HepG2 (cell line): ENCODE measurements around the gene HTR3B. TPM values are rescaled to one million over a fixed set of nuclear protein-coding genes. Genes with fewer than 3 reads are reported as not detected.

ENCODE experiments used
- ATAC-seq: fragments of 200-7000 bp; cut with Tn5 transposase; 3 replicates; pipeline ENCODE4 v1.9.1; 2020; ENCODE audit warnings: mild to moderate bottlenecking, moderate library complexity
- BruUV-seq: library from RNA; stranded (reverse); fragments of 400-500 nt; replicated peaks from 2 replicates; lab custom pipeline; 2021; lab: Mats Ljungman, UMichigan
- CTCF ChIA-PET: fragments of 300-600 bp; formaldehyde crosslinking; extraction: SDS; loops from one replicate; lab custom pipeline; 2021; ENCODE audit warnings: low total read pairs, inconsistent platforms, low intra/inter-chr PET ratio; lab: Yijun Ruan, JAX
- POLR2A ChIA-PET: fragments of 350-600 bp; sonication (Branson Sonifier 250); formaldehyde crosslinking; loops from one replicate; lab custom pipeline; 2020; ENCODE audit warnings: antibody characterized with exemption, inconsistent platforms; lab: Yijun Ruan, JAX
- DNase-seq: peaks from one replicate; pipeline ENCODE4 v3.0.0-alpha.2; 2015; ENCODE audit warnings: low spot score
- FAIRE-seq: peaks from 3 replicates; lab custom pipeline; 2011; peaks lifted over from hg19 to GRCh38; lab: Jason Lieb, UNC
- H2AFZ ChIP-seq: one replicate; pipeline ENCODE4 v1.6.1; 2011; ENCODE audit warnings: low read length, inconsistent platforms
- H3K27ac ChIP-seq: fragments of 300-600 bp; 3 replicates; pipeline ENCODE4 v1.8.0; 2011; ENCODE audit warnings: mixed run types, mild to moderate bottlenecking, mixed read lengths, low read length, inconsistent platforms; ENCODE audit not compliant: insufficient read depth; ENCODE audit errors: extremely low read length
- H3K27me3 ChIP-seq, 2 experiments: fragments of 200-600 bp in 1 of 2; 2 replicates in 1 of 2; 3 replicates in 1 of 2; pipeline versions ENCODE4 v1.6.0 to v1.8.0; 2011; ENCODE audit warnings: low read length in 2 of 2, mild to moderate bottlenecking in 2 of 2, moderate library complexity in 2 of 2, inconsistent platforms in 1 of 2; ENCODE audit not compliant: insufficient read depth in 2 of 2, control insufficient read depth in 1 of 2
- H3K36me3 ChIP-seq, 2 experiments: fragments of 200-600 bp in 1 of 2; replicated peaks in 1 of 2; 2 replicates in 1 of 2; 3 replicates in 1 of 2; pipeline versions ENCODE4 v1.5.1 to v1.8.0; 2011; ENCODE audit warnings: low read length in 2 of 2, inconsistent platforms in 1 of 2; ENCODE audit not compliant: insufficient read depth in 2 of 2, control insufficient read depth in 1 of 2
- H3K4me1 ChIP-seq: 2 replicates; pipeline ENCODE4 v1.5.1; 2012; ENCODE audit warnings: low read length, inconsistent platforms; ENCODE audit not compliant: insufficient read depth
- H3K4me2 ChIP-seq: 2 replicates; pipeline ENCODE4 v1.6.0; 2011; ENCODE audit warnings: low read depth, low read length, inconsistent platforms
- H3K4me3 ChIP-seq, 3 experiments: fragments of 200-600 bp in 1 of 3; sonication (generic), shearing (Covaris generic) in 1 of 3; replicated peaks in 1 of 3; 2 replicates each; pipeline ENCODE4 v1.5.1; 2011 to 2016; ENCODE audit warnings: low read length in 3 of 3, inconsistent platforms in 2 of 3, low read depth in 2 of 3, mild to moderate bottlenecking in 2 of 3, control low read depth in 1 of 3, mixed read lengths in 1 of 3; ENCODE audit not compliant: insufficient read depth in 1 of 3
- H3K79me2 ChIP-seq: one replicate; pipeline ENCODE4 v1.6.1; 2011; ENCODE audit warnings: low read length, inconsistent platforms; ENCODE audit not compliant: insufficient read depth
- H3K9ac ChIP-seq: 2 replicates; pipeline ENCODE4 v1.6.0; 2011; ENCODE audit warnings: mild to moderate bottlenecking, low read depth, low read length, inconsistent platforms; ENCODE audit not compliant: insufficient read depth
- H3K9me3 ChIP-seq: 2 replicates; pipeline ENCODE4 v1.5.1; 2012; ENCODE audit warnings: mild to moderate bottlenecking, low read length
- H4K20me1 ChIP-seq: 2 replicates; pipeline ENCODE4 v1.6.0; 2011; ENCODE audit warnings: inconsistent platforms, mild to moderate bottlenecking, low read length, moderate library complexity; ENCODE audit not compliant: insufficient read depth
- CBX2 ChIP-seq, 2 experiments: fragments of 200-600 bp in 1 of 2; sonication (generic); formaldehyde crosslinking in 1 of 2; IDR thresholded peaks; 2 replicates each; pipeline versions ENCODE4 v1.7.0 to v1.8.1; 2018 to 2022; ENCODE audit warnings: low read depth in 2 of 2, low read length in 1 of 2, mild to moderate bottlenecking in 1 of 2, missing genetic modification reagents in 1 of 2
- MEF2D ChIP-seq: sonication (generic); formaldehyde crosslinking; IDR thresholded peaks from 2 replicates; pipeline ENCODE4 v1.5.1; 2020; ENCODE audit warnings: mild to moderate bottlenecking, missing genetic modification reagents
- RAD21 ChIP-seq: fragments of 450-650 bp; formaldehyde crosslinking; IDR thresholded peaks from 2 replicates; pipeline ENCODE4 v1.5.0; 2020; ENCODE audit warnings: mild to moderate bottlenecking
- SIX1 ChIP-seq: sonication (generic); formaldehyde crosslinking; IDR thresholded peaks from 2 replicates; pipeline ENCODE4 v1.4.0; 2020; ENCODE audit warnings: missing genetic modification reagents, borderline replicate concordance
- SMC3 ChIP-seq: IDR thresholded peaks from 2 replicates; pipeline ENCODE4 v1.6.1; 2011; ENCODE audit warnings: low read length, improper control_type of control experiment
- STAG1 ChIP-seq: sonication (generic); formaldehyde crosslinking; IDR thresholded peaks from 2 replicates; pipeline ENCODE4 v1.4.0; 2020; ENCODE audit warnings: missing genetic modification reagents
- ZNF724P ChIP-seq: sonication (generic); formaldehyde crosslinking; IDR thresholded peaks from 2 replicates; pipeline ENCODE4 v1.8.0; 2022; ENCODE audit warnings: missing genetic modification reagents, borderline replicate concordance
- WGBS: methylation state at CpG from one replicate; pipeline ENCODE4 v1.1.6; 2017; ENCODE audit warnings: low lambda C conversion rate; 5-methylcytosine and 5-hydroxymethylcytosine counted together
- in situ Hi-C: cut with HindIII; loops from 2 replicates; pipeline ENCODE4 v1.10.0; 2017; ENCODE audit warnings: low pct_unique_long_range_greater_than_20kb; ENCODE audit not compliant: extremely low pct_ligation_motif_present
- intact Hi-C: fragments of 100-400 bp; cut with micrococcal nuclease; formaldehyde crosslinking; loops from one replicate; pipeline ENCODE4 v1.10.0; 2022; ENCODE audit not compliant: unreplicated experiment
- polyA plus RNA-seq, 8 experiments: library from polyadenylated mRNA; depleted of rRNA in 3 of 8; stranded (reverse) in 7 of 8; unstranded in 1 of 8; fragments of >200 nt; fragmentation: Illumina TruSeq in 4 of 8; extraction: Trizol in 4 of 8; gene quantifications; 2 replicates each; pipeline versions ENCODE4 v1.2.1 to v1.2.3, GENCODE V29; 2011 to 2016; ENCODE audit warnings: low read depth in 4 of 8, missing spikeins in 1 of 8, mixed read lengths in 1 of 8; ENCODE audit not compliant: insufficient read depth in 1 of 8
- total RNA-seq, 5 experiments: library from RNA; depleted of rRNA; stranded (reverse); fragments of >200 nt; fragmentation: Illumina TruSeq; extraction: Trizol; gene quantifications; 2 replicates each; pipeline ENCODE4 v1.2.3, GENCODE V29; 2016; ENCODE audit warnings: low read depth in 1 of 5
- TF ChIP-seq, protein P1 (sequence below): sonication (generic); formaldehyde crosslinking; IDR thresholded peaks from 2 replicates; pipeline ENCODE4 v1.5.0; 2020; ENCODE audit warnings: mild to moderate bottlenecking, missing genetic modification reagents, moderate library complexity

Gene HTR3B
- total and polyA plus RNA-seq, 2 of the 13 experiments (the other 11 are each of a cell fraction or from before 2014, with no cell fraction given), result 0.09 to 1.7 TPM

GRCh38 chr11:113895367-113896155 lies 9.0 kb upstream of the HTR3B start:
- Histone ChIP-seq H3K4me2 (peak overlapping the region; percentile 52), H4K20me1 (no peaks in the 10 kb centered on the region), H3K27me3 (no peaks in the 10 kb centered on the region), H3K27ac (no peak overlapping the region), H3K79me2 (no peaks in the 10 kb centered on the region), H3K9me3 (no peaks in the 10 kb centered on the region), H2AFZ (no peak overlapping the region), H3K4me3 (no peak overlapping the region), H3K36me3 (no peaks in the 10 kb centered on the region), H3K4me1 (peaks cover 33% of the 10 kb centered on the region), H3K9ac (no peak overlapping the region)
- ChIA-PET POLR2A (interaction anchor here (0.8 to 2.4 kb wide), 4 partner anchors 11 to 20 kb away, joined by 3 to 16 read pairs (median 4); partner anchors contain the start of gene USP28), CTCF (interaction anchor here (1.0 to 2.4 kb wide), 3 partner anchors 99 to 367 kb away, joined by 3 to 9 read pairs (median 7); no protein-coding TSS in a partner anchor)
- DNase-seq (no peak), FAIRE-seq (no peak), ATAC-seq (peak; percentile 84)
- 9% methylated on average over 10 of the region's 10 CpGs for WGBS
- in situ Hi-C loops (loop anchor here (5.0 kb wide), 1 partner anchor 367 kb away; no protein-coding TSS in a partner anchor), intact Hi-C loops (loop anchor here (1.0 to 5.0 kb wide), 5 partner anchors 79 to 366 kb away; partner anchors contain the start of gene HTR3A)
- TF ChIP-seq SIX1 (CRISPR knock-in tag), result peak; percentile 80; the same call in 1 of the 2 replicates
- TF ChIP-seq CBX2 (IDR thresholded peaks at IDR 0.05; ENCODE audit: low read depth, low read length), result no peak
- TF ChIP-seq CBX2 (CRISPR knock-in tag; IDR thresholded peaks at IDR 0.05; ENCODE audit: low read depth), result no peak
- BruUV-seq, result no TSS peak

- CTCF ChIA-PET, result interaction anchor here (1.0 to 2.4 kb wide), 3 partner anchors 98 to 366 kb away, joined by 3 to 9 read pairs (median 7); no protein-coding TSS in a partner anchor
- POLR2A ChIA-PET, result interaction anchor here (0.8 to 2.4 kb wide), 4 partner anchors 10 to 21 kb away, joined by 3 to 16 read pairs (median 4); partner anchors contain the start of gene USP28
- Histone ChIP-seq H3K27ac (no peak overlapping the region), H4K20me1 (no peaks in the 10 kb centered on the region), H3K79me2 (no peaks in the 10 kb centered on the region), H2AFZ (no peak overlapping the region), H3K9me3 (no peaks in the 10 kb centered on the region), H3K36me3 (no peaks in the 10 kb centered on the region), H3K4me2 (peak overlapping the region; percentile 52), H3K4me3 (no peak overlapping the region), H3K4me1 (peaks cover 33% of the 10 kb centered on the region), H3K27me3 (no peaks in the 10 kb centered on the region), H3K9ac (no peak overlapping the region)
- intact Hi-C loops, result loop anchor here (1.0 to 5.0 kb wide), 5 partner anchors 78 to 365 kb away; partner anchors contain the start of gene HTR3A
- DNase-seq (no peak), FAIRE-seq (peak; percentile 75), ATAC-seq (peak; percentile 84)
- in situ Hi-C loops, result loop anchor here (5.0 kb wide), 1 partner anchor 366 kb away; no protein-coding TSS in a partner anchor
- BruUV-seq, result no TSS peak
- TF ChIP-seq MEF2D (CRISPR knock-in tag) (no peak), RAD21 (CRISPR knock-in tag) (0 out of 2 replicates have a peak, but pooled peaks have one; percentile 15), SMC3 (peak; percentile 72), STAG1 (peak; percentile 67), ZNF724P (CRISPR knock-in tag) (no peak)
- TF ChIP-seq, protein P1, sequence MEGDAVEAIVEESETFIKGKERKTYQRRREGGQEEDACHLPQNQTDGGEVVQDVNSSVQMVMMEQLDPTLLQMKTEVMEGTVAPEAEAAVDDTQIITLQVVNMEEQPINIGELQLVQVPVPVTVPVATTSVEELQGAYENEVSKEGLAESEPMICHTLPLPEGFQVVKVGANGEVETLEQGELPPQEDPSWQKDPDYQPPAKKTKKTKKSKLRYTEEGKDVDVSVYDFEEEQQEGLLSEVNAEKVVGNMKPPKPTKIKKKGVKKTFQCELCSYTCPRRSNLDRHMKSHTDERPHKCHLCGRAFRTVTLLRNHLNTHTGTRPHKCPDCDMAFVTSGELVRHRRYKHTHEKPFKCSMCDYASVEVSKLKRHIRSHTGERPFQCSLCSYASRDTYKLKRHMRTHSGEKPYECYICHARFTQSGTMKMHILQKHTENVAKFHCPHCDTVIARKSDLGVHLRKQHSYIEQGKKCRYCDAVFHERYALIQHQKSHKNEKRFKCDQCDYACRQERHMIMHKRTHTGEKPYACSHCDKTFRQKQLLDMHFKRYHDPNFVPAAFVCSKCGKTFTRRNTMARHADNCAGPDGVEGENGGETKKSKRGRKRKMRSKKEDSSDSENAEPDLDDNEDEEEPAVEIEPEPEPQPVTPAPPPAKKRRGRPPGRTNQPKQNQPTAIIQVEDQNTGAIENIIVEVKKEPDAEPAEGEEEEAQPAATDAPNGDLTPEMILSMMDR (CRISPR knock-in tag), result peak; percentile 79
- 14% methylated on average over 10 of the region's 10 CpGs for WGBS
Measured at GRCh38 chr11:113896156-113896879, 8.3 kb upstream of the HTR3B start.
